MCF 10A (cell line): ENCODE data around the gene OR1A2. TPM values are rescaled to one million over a fixed set of nuclear protein-coding genes. Genes with fewer than 3 reads are reported as not detected.
"Not testable (repeated sequence)": the region's sequence is repeated elsewhere in the genome, so short reads cannot be mapped to it uniquely, and the experiment has no call there.

Experiments used
- BruUV-seq: library from RNA; stranded (reverse); fragments of 400-500 nt; replicated peaks from 2 replicates; lab custom pipeline; 2021; lab: Mats Ljungman, UMichigan
- CTCF ChIA-PET: fragments of 300-600 bp; sonication (Branson Sonifier 250); formaldehyde crosslinking; extraction: SDS; loops from one replicate; lab custom pipeline; 2021; ENCODE audit warnings: antibody characterized with exemption, inconsistent platforms; lab: Yijun Ruan, JAX
- POLR2A ChIA-PET: fragments of 300-600, 350-650 bp; sonication (Branson Sonifier 250); formaldehyde crosslinking; extraction: SDS; loops from one replicate; lab custom pipeline; 2020; ENCODE audit warnings: antibody characterized with exemption, inconsistent platforms; lab: Yijun Ruan, JAX
- DNase-seq: peaks from one replicate; pipeline ENCODE4 v3.0.0-alpha.2; 2018; ENCODE audit not compliant: unreplicated experiment
- H3K27ac Mint-ChIP-seq: one replicate; pipeline ENCODE4 v1.8.0; 2022; ENCODE audit warnings: mild to moderate bottlenecking, low read depth, mixed read lengths; ENCODE audit not compliant: unreplicated experiment
- H3K27me3 Mint-ChIP-seq: one replicate; pipeline ENCODE4 v1.8.0; 2022; ENCODE audit warnings: mixed read lengths; ENCODE audit not compliant: insufficient read depth, unreplicated experiment
- H3K36me3 Mint-ChIP-seq: one replicate; pipeline ENCODE4 v1.8.0; 2022; ENCODE audit warnings: mild to moderate bottlenecking, moderate library complexity, mixed read lengths; ENCODE audit not compliant: insufficient read depth, unreplicated experiment
- H3K4me1 Mint-ChIP-seq: one replicate; pipeline ENCODE4 v1.8.0; 2022; ENCODE audit warnings: mixed read lengths; ENCODE audit not compliant: insufficient read depth, unreplicated experiment
- H3K4me3 Mint-ChIP-seq: one replicate; pipeline ENCODE4 v1.8.0; 2022; ENCODE audit warnings: mild to moderate bottlenecking, moderate library complexity, mixed read lengths; ENCODE audit not compliant: unreplicated experiment
- H3K9me3 Mint-ChIP-seq: one replicate; pipeline ENCODE4 v1.8.0; 2022; ENCODE audit warnings: mixed read lengths; ENCODE audit not compliant: unreplicated experiment
- intact Hi-C: fragments of 100-400 bp; cut with micrococcal nuclease; formaldehyde crosslinking; loops from 2 replicates; pipeline ENCODE4 v1.14.1; 2022
- total RNA-seq: library from RNA; stranded (reverse); gene quantifications from 2 replicates; pipeline ENCODE4 v1.2.3, GENCODE V29; 2022
- TF ChIP-seq, protein P1 (sequence below): fragments of 200-600 bp; IDR thresholded peaks from one replicate; pipeline ENCODE4 v1.8.0; 2022; ENCODE audit warnings: antibody characterized with exemption, mild to moderate bottlenecking; ENCODE audit not compliant: unreplicated experiment

The OR1A2 gene
- total RNA-seq, 1 experiment from 2014 or later, result not detected

- TF ChIP-seq, protein P1, sequence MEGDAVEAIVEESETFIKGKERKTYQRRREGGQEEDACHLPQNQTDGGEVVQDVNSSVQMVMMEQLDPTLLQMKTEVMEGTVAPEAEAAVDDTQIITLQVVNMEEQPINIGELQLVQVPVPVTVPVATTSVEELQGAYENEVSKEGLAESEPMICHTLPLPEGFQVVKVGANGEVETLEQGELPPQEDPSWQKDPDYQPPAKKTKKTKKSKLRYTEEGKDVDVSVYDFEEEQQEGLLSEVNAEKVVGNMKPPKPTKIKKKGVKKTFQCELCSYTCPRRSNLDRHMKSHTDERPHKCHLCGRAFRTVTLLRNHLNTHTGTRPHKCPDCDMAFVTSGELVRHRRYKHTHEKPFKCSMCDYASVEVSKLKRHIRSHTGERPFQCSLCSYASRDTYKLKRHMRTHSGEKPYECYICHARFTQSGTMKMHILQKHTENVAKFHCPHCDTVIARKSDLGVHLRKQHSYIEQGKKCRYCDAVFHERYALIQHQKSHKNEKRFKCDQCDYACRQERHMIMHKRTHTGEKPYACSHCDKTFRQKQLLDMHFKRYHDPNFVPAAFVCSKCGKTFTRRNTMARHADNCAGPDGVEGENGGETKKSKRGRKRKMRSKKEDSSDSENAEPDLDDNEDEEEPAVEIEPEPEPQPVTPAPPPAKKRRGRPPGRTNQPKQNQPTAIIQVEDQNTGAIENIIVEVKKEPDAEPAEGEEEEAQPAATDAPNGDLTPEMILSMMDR, result no peak
- no peak for DNase-seq
- intact Hi-C loops, result no loop called here
- ChIA-PET CTCF (no interaction called here), POLR2A (no interaction called here)
- no peak within 1 kb of the TSS for H3K27ac Mint-ChIP-seq
- no peak within 1 kb of the TSS for H3K4me3 Mint-ChIP-seq
- BruUV-seq, result no TSS peak
- H3K4me1 Mint-ChIP-seq, result no peaks in the 10 kb centered on the region
- no peaks in the 10 kb centered on the region for H3K36me3 Mint-ChIP-seq
- H3K27me3 Mint-ChIP-seq, result peaks cover 43% of the 10 kb centered on the region
- H3K9me3 Mint-ChIP-seq, result no peaks in the 10 kb centered on the region
Observed at GRCh38 chr17:3207367-3207766, 10.0 kb downstream of the OR1A2 start, which contains the start of gene OR1A1. Gene OR1A1 (plus strand): TSS chr17:3207667. CDS start chr17:3215621, 7,954 bp downstream.

DNA sequence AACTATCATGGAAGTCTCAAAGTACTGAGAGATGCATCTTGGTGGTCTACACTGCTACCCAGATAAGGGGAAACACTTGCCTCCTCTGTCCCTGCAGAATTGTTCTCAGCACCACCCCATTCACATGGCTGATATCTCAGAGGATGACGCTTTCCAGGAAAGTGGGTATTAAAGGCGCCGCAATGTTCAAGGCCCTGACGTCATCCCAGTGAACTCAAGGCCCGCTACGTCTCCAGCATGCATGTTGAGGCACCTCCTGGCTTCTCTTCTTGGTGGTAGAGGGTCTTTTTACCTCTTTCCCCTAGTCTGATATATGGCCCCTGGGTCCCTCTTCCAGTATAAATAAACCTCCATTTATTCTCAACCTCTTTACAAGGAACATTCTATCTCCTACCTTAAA lies 11.2 kb downstream of the OR1A2 start:
- Mint-ChIP-seq H3K9me3 (no peaks in the 10 kb centered on the region), H3K27me3 (peaks cover 50% of the 10 kb centered on the region), H3K4me3 (no peak overlapping the region), H3K4me1 (no peaks in the 10 kb centered on the region), H3K36me3 (no peaks in the 10 kb centered on the region), H3K27ac (no peak overlapping the region)
- ChIA-PET POLR2A (interaction anchor here (1.1 kb wide), 1 partner anchor 452 kb away, joined by 4 read pairs; no protein-coding TSS in a partner anchor), CTCF (no interaction called here)
- TF ChIP-seq, protein P1, result no peak
- BruUV-seq, result no TSS peak
- intact Hi-C loops, result no loop called here
- DNase-seq, result no peak

- Mint-ChIP-seq H3K36me3 (no peaks in the 10 kb centered on the region), H3K4me3 (no peak overlapping the region), H3K27ac (no peak overlapping the region), H3K9me3 (no peaks in the 10 kb centered on the region), H3K4me1 (no peaks in the 10 kb centered on the region), H3K27me3 (peaks cover 33% of the 10 kb centered on the region)
- no peak for DNase-seq
- TF ChIP-seq, protein P1, result no peak
- intact Hi-C loops, result no loop called here
- ChIA-PET CTCF (no interaction called here), POLR2A (no interaction called here)
- no TSS peak for BruUV-seq
Observed at GRCh38 chr17:3213001-3213400, 15.7 kb downstream of the OR1A2 start.

DNA sequence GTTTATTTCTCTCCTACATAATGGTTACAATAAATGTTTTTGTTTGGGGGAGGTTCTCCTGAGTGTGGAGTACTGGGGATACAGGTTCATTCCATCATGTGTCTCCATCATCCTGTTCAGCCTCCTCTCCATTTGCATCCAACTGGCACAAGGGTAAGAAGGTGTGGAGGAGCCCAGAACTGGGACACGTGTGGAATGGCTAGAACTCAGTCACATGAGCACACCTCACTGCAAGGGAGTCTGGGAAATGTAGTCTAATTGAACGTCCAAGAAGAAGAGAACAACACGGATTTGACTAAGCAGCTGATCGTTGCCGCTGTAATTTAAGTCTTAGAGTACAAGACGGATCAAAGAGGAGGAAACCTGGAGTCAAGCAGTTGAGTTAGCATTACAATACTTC lies 16.3 kb downstream of the OR1A2 start:
- no peak overlapping the region for H3K27ac Mint-ChIP-seq
- DNase-seq, result no peak
- H3K27me3 Mint-ChIP-seq, result peaks cover 36% of the 10 kb centered on the region
- ChIA-PET CTCF (interaction anchor here (0.6 kb wide), 1 partner anchor 31 kb away, joined by 4 read pairs; no protein-coding TSS in a partner anchor), POLR2A (no interaction called here)
- TF ChIP-seq, protein P1, result no peak
- no TSS peak for BruUV-seq
- no peaks in the 10 kb centered on the region for H3K36me3 Mint-ChIP-seq
- H3K4me3 Mint-ChIP-seq, result no peak overlapping the region
- intact Hi-C loops, result no loop called here
- H3K9me3 Mint-ChIP-seq, result no peaks in the 10 kb centered on the region
- no peaks in the 10 kb centered on the region for H3K4me1 Mint-ChIP-seq

DNA sequence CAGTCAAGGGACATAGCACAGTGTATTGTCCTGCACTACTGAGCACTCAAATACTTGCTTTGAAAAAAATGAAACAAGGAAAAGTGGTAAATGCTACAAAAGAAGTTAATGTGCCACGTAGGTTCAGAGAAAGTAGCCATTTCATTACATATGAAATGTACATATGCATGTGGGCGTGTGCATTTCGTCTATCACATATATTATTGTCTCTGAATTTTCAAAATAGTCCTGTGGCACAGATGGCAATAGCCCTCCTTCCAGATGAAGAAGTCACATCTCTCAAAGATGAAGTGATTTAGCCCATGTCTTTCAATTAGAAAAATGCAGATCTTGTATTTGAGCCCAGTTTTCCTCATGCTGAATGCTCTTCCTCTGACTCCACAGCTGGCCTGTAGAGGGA lies 22.7 kb downstream of the OR1A2 start:
- BruUV-seq, H3K36me3 Mint-ChIP-seq, DNase-seq, H3K27ac Mint-ChIP-seq, H3K4me3 Mint-ChIP-seq, CTCF ChIA-PET, POLR2A ChIA-PET, H3K4me1 Mint-ChIP-seq, H3K9me3 Mint-ChIP-seq: not testable (repeated sequence)
- H3K27me3 Mint-ChIP-seq, result peaks cover 20% of the 10 kb centered on the region
- intact Hi-C loops, result loop anchor here (5.0 kb wide), 1 partner anchor 42 kb away; no protein-coding TSS in a partner anchor
